ENCODE measurements around the gene SPHK1. TPM values are rescaled to one million over a fixed set of nuclear protein-coding genes. Genes with fewer than 3 reads are reported as not detected.

Gene SPHK1
- polyA plus RNA-seq, 1 of the 3 experiments (the other 2 are of a cell fraction): 12.3 TPM

- H3K9ac ChIP-seq: no peak overlapping the region
- H2AFZ ChIP-seq (ENCODE audit: low read depth): no peak overlapping the region
- H3K4me1 ChIP-seq (ENCODE audit: control insufficient read depth in 1 of 2, insufficient read depth in 2 of 2, low read depth in 1 of 2, low read length in 1 of 2): peaks cover 0 to 44% of the 10 kb centered on the region in 2 experiments; a peak in 2 of 4 replicates
- no peaks in the 10 kb centered on the region for H3F3A ChIP-seq (replicated peaks; ENCODE audit: insufficient read depth)
- WGBS (ENCODE audit: low lambda C conversion rate): 67% methylated on average over 21 of the region's 21 CpGs
- no peaks in the 10 kb centered on the region for H3K27me3 ChIP-seq (ENCODE audit: insufficient read depth)
- H3K27ac ChIP-seq (ENCODE audit: low read depth in 2 of 2, low read length in 1 of 2): peak overlapping the region in 1 of 2 experiments; percentile 77; a peak in 2 of 4 replicates
- H3K36me3 ChIP-seq (replicated peaks in 1 of 2; ENCODE audit: control insufficient read depth in 1 of 2, insufficient read depth in 2 of 2, low read length in 1 of 2): peaks cover 0 to 4% of the 10 kb centered on the region in 2 experiments
- no peaks in the 10 kb centered on the region for H3K9me3 ChIP-seq
- CTCF ChIA-PET: interaction anchor here (0.7 to 14.7 kb wide), 23 partner anchors 8 to 143 kb away, joined by 3 to 242 read pairs (median 6); partner anchors contain the start of genes AANAT, RHBDF2, SPHK1 and UBE2O
- POLR2A ChIA-PET: interaction anchor here (0.6 to 2.7 kb wide), 6 partner anchors 8 to 129 kb away, joined by 3 to 7 read pairs (median 6); partner anchors contain the start of gene UBE2O
- H3K9me2 ChIP-seq: no peaks in the 10 kb centered on the region
- peak; percentile 24; the same call in 1 of the 2 replicates for TF ChIP-seq RAD21 (IDR thresholded peaks at IDR 0.05; ENCODE audit: low read length)
- peak; percentile 85 for TF ChIP-seq CHD2 (IDR thresholded peaks at IDR 0.05; ENCODE audit: low read length, partially characterized antibody)
- TF ChIP-seq IRF3 (IDR thresholded peaks at IDR 0.05; ENCODE audit: low read depth, low read length): no peak
- peak in 1 of 2 experiments; percentile 78; a peak in 1 of 4 replicates for TF ChIP-seq EP300 (IDR thresholded peaks at IDR 0.05; ENCODE audit: borderline replicate concordance in 1 of 2, low read depth in 1 of 2, low read length in 1 of 2)
- peak; percentile 70 for TF ChIP-seq NFIC (IDR thresholded peaks at IDR 0.05; ENCODE audit: borderline replicate concordance)
- no peak for TF ChIP-seq NRF1 (IDR thresholded peaks at IDR 0.05; ENCODE audit: low read depth, low read length)
- TF ChIP-seq SMC3 (IDR thresholded peaks at IDR 0.05; ENCODE audit: low read depth, low read length): no peak; the same call in 1 of the 2 replicates
- peak; percentile 78 for TF ChIP-seq RCOR1 (IDR thresholded peaks at IDR 0.05; ENCODE audit: low read length)
- peak; percentile 91 for TF ChIP-seq GATA2 (CRISPR knock-in tag; IDR thresholded peaks at IDR 0.05)
- TF ChIP-seq MXI1 (IDR thresholded peaks at IDR 0.05; ENCODE audit: low read depth, low read length): peak; percentile 57
- peak; percentile 75; the same call in 1 of the 2 replicates for TF ChIP-seq FOXJ3 (CRISPR knock-in tag; IDR thresholded peaks at IDR 0.05)
- H3K4me3 ChIP-seq (ENCODE audit: low read depth in 2 of 2, low read length in 1 of 2): no peak overlapping the region
- peak overlapping the region; percentile 20; the same call in 1 of the 2 replicates for H3K4me2 ChIP-seq
- peaks cover 72% of the 10 kb centered on the region for H4K20me1 ChIP-seq (ENCODE audit: insufficient read depth)
- DNase-seq: peak; percentile 94
- peaks cover 33% of the 10 kb centered on the region for H3K79me2 ChIP-seq (ENCODE audit: insufficient read depth)
Observed at GRCh38 chr17:76414334-76415295, 30.2 kb downstream of the SPHK1 start.

GRCh38 chr17:76415786-76416185 lies 31.4 kb downstream of the SPHK1 start:
- Histone ChIP-seq H3K4me1 (ENCODE audit: control insufficient read depth in 1 of 2, insufficient read depth in 2 of 2, low read depth in 1 of 2, low read length in 1 of 2) (peaks cover 0 to 55% of the 10 kb centered on the region in 2 experiments; a peak in 2 of 4 replicates), H2AFZ (ENCODE audit: low read depth) (no peak overlapping the region), H3K36me3 (replicated peaks in 1 of 2; ENCODE audit: control insufficient read depth in 1 of 2, insufficient read depth in 2 of 2, low read length in 1 of 2) (peaks cover 0 to 4% of the 10 kb centered on the region in 2 experiments), H3K27me3 (ENCODE audit: insufficient read depth) (no peaks in the 10 kb centered on the region), H3K9me3 (no peaks in the 10 kb centered on the region), H3K79me2 (ENCODE audit: insufficient read depth) (peaks cover 45% of the 10 kb centered on the region), H3K9ac (no peak overlapping the region), H4K20me1 (ENCODE audit: insufficient read depth) (peaks cover 80% of the 10 kb centered on the region), H3K9me2 (no peaks in the 10 kb centered on the region), H3K4me2 (no peak overlapping the region), H3F3A (replicated peaks; ENCODE audit: insufficient read depth) (no peaks in the 10 kb centered on the region), H3K27ac (ENCODE audit: low read depth in 2 of 2, low read length in 1 of 2) (no peak overlapping the region), H3K4me3 (ENCODE audit: low read depth in 2 of 2, low read length in 1 of 2) (no peak overlapping the region)
- POLR2A ChIA-PET: interaction anchor here (2.7 kb wide), 1 partner anchor 37 kb away, joined by 7 read pairs; the partner anchor contains the start of gene UBE2O
- CTCF ChIA-PET: interaction anchor here (0.8 to 14.7 kb wide), 15 partner anchors 8 to 107 kb away, joined by 3 to 242 read pairs (median 17); partner anchors contain the start of genes AANAT, RHBDF2, SPHK1 and UBE2O
- no peak for DNase-seq
- 87% methylated on average over 15 of the region's 15 CpGs for WGBS (ENCODE audit: low lambda C conversion rate)
- TF ChIP-seq EZH2phosphoT487 (IDR thresholded peaks at IDR 0.05; ENCODE audit: borderline replicate concordance, low read depth): no peak
- no peak for TF ChIP-seq ZBTB33 (IDR thresholded peaks at IDR 0.05; ENCODE audit: borderline replicate concordance, low read depth)
- no peak for TF ChIP-seq EP300 (IDR thresholded peaks at IDR 0.05; ENCODE audit: borderline replicate concordance in 1 of 2, low read depth in 1 of 2, low read length in 1 of 2)
- TF ChIP-seq USF2 (IDR thresholded peaks at IDR 0.05; ENCODE audit: borderline replicate concordance, low read depth, low read length): no peak
- no peak for TF ChIP-seq GABPA (IDR thresholded peaks at IDR 0.05; ENCODE audit: low read depth)
- no peak for TF ChIP-seq RAD21 (IDR thresholded peaks at IDR 0.05; ENCODE audit: low read length)
- no peak for TF ChIP-seq RFX5 (IDR thresholded peaks at IDR 0.05; ENCODE audit: low read length)
- no peak for TF ChIP-seq RXRA (IDR thresholded peaks at IDR 0.05; ENCODE audit: borderline replicate concordance, low read depth)
- no peak for TF ChIP-seq FOSL2 (IDR thresholded peaks at IDR 0.05; ENCODE audit: borderline replicate concordance, low read depth)
- TF ChIP-seq RCOR1 (IDR thresholded peaks at IDR 0.05; ENCODE audit: low read length): no peak
- TF ChIP-seq ELF1 (IDR thresholded peaks at IDR 0.05): no peak
- no peak for TF ChIP-seq NFIC (IDR thresholded peaks at IDR 0.05; ENCODE audit: borderline replicate concordance)
- no peak for TF ChIP-seq GATA2 (CRISPR knock-in tag; IDR thresholded peaks at IDR 0.05)
- TF ChIP-seq FOXJ3 (CRISPR knock-in tag; IDR thresholded peaks at IDR 0.05): no peak
